ENCODE data around the gene MEOX2. TPM values are rescaled to one million over a fixed set of nuclear protein-coding genes. Genes with fewer than 3 reads are reported as not detected.

Gene MEOX2
- total RNA-seq, 6 experiments from 2014 or later = 0.14 to 0.54 (median 0.33) TPM; not detected in 1

DNA sequence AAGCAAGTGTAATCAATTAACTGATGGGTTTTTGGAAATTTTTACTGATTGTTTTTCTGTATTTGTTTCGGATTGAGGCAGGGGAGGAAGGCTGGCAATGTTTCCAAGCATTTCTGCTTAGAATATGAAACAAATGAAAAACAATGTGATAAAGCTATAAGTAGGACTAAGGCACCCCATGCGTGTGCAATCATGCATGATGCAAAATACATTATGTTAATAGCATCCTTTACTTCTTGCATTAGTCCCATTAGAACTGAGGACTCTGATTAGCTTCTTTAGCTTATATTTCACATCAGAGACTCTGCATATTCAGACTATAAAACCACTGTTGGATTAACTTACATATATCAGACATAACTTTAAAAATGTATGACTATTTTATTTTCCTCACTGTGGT lies 76.0 kb downstream of the MEOX2 start:
- intact Hi-C loops (cut with DNase I) = no loop called here
- no peaks in the 10 kb centered on the region for H3K4me1 ChIP-seq
- WGBS (ENCODE audit: insufficient coverage, low coverage, low lambda C conversion rate, missing lambda C conversion rate) = 74% methylated on average over 2 of the region's 2 CpGs
- H3K27ac ChIP-seq = no peak overlapping the region
- TF ChIP-seq, protein P1, sequence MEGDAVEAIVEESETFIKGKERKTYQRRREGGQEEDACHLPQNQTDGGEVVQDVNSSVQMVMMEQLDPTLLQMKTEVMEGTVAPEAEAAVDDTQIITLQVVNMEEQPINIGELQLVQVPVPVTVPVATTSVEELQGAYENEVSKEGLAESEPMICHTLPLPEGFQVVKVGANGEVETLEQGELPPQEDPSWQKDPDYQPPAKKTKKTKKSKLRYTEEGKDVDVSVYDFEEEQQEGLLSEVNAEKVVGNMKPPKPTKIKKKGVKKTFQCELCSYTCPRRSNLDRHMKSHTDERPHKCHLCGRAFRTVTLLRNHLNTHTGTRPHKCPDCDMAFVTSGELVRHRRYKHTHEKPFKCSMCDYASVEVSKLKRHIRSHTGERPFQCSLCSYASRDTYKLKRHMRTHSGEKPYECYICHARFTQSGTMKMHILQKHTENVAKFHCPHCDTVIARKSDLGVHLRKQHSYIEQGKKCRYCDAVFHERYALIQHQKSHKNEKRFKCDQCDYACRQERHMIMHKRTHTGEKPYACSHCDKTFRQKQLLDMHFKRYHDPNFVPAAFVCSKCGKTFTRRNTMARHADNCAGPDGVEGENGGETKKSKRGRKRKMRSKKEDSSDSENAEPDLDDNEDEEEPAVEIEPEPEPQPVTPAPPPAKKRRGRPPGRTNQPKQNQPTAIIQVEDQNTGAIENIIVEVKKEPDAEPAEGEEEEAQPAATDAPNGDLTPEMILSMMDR (IDR thresholded peaks at IDR 0.05) = no peak
- TF ChIP-seq POLR2A (IDR thresholded peaks at IDR 0.05) = no peak
- DNase-seq = no peak
- ATAC-seq = no peak
- H3K4me3 ChIP-seq = no peak overlapping the region
- no peaks in the 10 kb centered on the region for H3K9me3 ChIP-seq
- H3K27me3 ChIP-seq = no peaks in the 10 kb centered on the region
- no peaks in the 10 kb centered on the region for H3K36me3 ChIP-seq

DNA sequence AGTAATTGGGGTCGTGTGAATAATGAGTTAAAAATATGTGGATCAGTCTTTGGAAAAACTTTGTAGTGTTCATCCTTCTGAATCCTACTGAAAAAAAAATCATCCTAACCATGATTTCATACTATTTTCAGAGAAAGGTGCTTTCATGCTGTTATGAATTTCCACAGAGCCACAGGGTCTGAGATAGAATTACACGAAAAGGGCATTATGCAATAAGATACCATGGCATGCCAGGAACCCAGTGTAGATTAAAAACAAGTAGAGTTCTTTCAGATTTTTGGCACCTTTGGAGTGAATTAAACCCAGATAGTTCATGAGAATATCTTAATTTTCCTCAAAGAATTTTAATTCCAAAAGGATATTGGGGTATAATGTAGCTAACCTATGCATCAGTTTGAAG lies 77.2 kb downstream of the MEOX2 start:
- intact Hi-C loops (cut with DNase I) = no loop called here
- ATAC-seq (peak in 3 of 4 donors; percentile 36 to 80 (median 62)), DNase-seq (no peak)
- Histone ChIP-seq H3K36me3 (no peaks in the 10 kb centered on the region), H3K4me3 (no peak overlapping the region), H3K27me3 (no peaks in the 10 kb centered on the region), H3K27ac (no peak overlapping the region), H3K4me1 (no peaks in the 10 kb centered on the region), H3K9me3 (no peaks in the 10 kb centered on the region)
- WGBS (ENCODE audit: insufficient coverage, low coverage, low lambda C conversion rate, missing lambda C conversion rate) = 60% methylated on average over 2 of the region's 2 CpGs
- TF ChIP-seq, protein P1 (IDR thresholded peaks at IDR 0.05) = no peak
- TF ChIP-seq POLR2A (IDR thresholded peaks at IDR 0.05) = no peak

DNA sequence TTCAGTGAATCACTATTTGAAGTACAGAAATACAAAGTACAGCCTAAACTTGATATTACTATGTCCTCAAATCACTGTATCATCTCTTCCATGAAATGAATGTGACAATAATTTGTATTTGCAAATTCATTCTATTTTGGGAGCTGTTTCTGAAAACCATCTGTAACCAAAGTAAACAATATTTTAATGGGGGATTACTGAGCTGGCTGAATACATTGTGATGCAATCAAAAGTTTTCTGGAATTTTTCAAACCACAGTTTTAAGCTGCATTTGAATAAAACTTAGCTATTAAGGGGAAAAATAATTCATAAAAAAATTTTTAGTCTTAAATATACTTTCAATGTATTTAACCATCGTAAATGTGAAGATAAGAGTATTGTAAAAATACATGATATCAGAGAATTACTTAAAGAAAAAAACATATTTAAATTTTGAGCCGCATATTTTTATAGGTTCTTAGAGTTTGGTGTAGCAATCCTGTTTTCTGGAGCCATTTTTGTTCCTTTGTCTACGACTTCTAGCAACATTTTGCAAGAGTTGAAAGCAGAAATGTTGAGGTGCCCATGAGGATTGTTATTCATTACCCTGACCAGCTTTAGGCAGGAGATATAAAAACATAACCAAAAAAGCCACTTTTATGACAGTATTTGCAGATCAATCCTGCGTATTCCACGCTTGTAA lies 78.8 kb downstream of the MEOX2 start:
- no peaks in the 10 kb centered on the region for H3K27me3 ChIP-seq
- H3K9me3 ChIP-seq = no peaks in the 10 kb centered on the region
- no peak overlapping the region for H3K27ac ChIP-seq
- ATAC-seq (peak in 1 of 4 donors; percentile 28), DNase-seq (no peak)
- no peaks in the 10 kb centered on the region for H3K4me1 ChIP-seq
- H3K36me3 ChIP-seq = no peaks in the 10 kb centered on the region
- intact Hi-C loops (cut with DNase I) = no loop called here
- WGBS (ENCODE audit: insufficient coverage, low coverage, low lambda C conversion rate, missing lambda C conversion rate) = 82% methylated on average over 5 of the region's 5 CpGs
- H3K4me3 ChIP-seq = no peak overlapping the region
- TF ChIP-seq, protein P1 (IDR thresholded peaks at IDR 0.05) = no peak
- TF ChIP-seq POLR2A (IDR thresholded peaks at IDR 0.05) = no peak

DNA sequence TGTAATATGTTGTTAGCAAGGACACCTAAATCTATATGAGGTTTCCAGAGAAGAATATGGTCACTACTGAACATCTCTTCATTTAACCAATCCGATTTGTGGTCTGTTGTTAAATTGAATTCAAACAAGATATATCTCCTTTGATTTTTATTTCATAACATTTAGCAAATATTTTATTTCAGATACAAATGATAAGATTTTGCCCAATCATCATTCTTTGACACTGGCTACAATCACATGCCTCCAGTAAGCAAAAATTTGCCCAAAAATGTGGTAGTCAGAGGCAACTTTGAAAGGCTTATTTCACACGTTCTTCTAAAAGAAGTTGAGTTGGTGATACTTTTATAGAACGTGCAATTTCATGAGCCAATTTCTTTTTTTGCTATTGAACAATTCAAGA lies 79.9 kb downstream of the MEOX2 start:
- H3K9me3 ChIP-seq = no peaks in the 10 kb centered on the region
- WGBS (ENCODE audit: insufficient coverage, low coverage, low lambda C conversion rate, missing lambda C conversion rate) = 31% methylated on average over 3 of the region's 3 CpGs
- DNase-seq = no peak
- no peak overlapping the region for H3K27ac ChIP-seq
- no peaks in the 10 kb centered on the region for H3K4me1 ChIP-seq
- ATAC-seq = no peak
- H3K4me3 ChIP-seq = no peak overlapping the region
- H3K36me3 ChIP-seq = no peaks in the 10 kb centered on the region
- intact Hi-C loops (cut with DNase I) = no loop called here
- no peak for TF ChIP-seq POLR2A (IDR thresholded peaks at IDR 0.05)
- TF ChIP-seq, protein P1 (IDR thresholded peaks at IDR 0.05) = no peak
- no peaks in the 10 kb centered on the region for H3K27me3 ChIP-seq

Data from right lobe of liver (tissue), 6 donors.